Liver (tissue), 3 donors: ENCODE data around the gene DDR1.

Experiments used
- ATF3 ChIP-seq: IDR thresholded peaks from 2 replicates; pipeline ENCODE4 v1.6.1; 2016; ENCODE audit warnings: antibody characterized with exemption
- CTCF ChIP-seq: fragments of 150-350 bp; IDR thresholded peaks from 2 replicates; pipeline ENCODE4 v1.5.1; 2017; ENCODE audit warnings: improper control_type of control experiment, low read depth, low read length; ENCODE audit not compliant: missing input control
- GABPA ChIP-seq, 2 donors: IDR thresholded peaks in 1 of 2; conservative IDR thresholded peaks in 1 of 2; 2 replicates each; pipeline ENCODE4 v1.6.1; 2016; ENCODE audit warnings: antibody characterized with exemption in 2 of 2, mild to moderate bottlenecking in 1 of 2, moderate library complexity in 1 of 2
- HNF4A ChIP-seq, 2 donors: conservative IDR thresholded peaks; 2 replicates each; pipeline ENCODE4 v1.6.1; 2016; ENCODE audit warnings: antibody characterized with exemption in 2 of 2, mild to moderate bottlenecking in 2 of 2
- MAX ChIP-seq: IDR thresholded peaks from 2 replicates; pipeline ENCODE4 v1.6.1; 2016; ENCODE audit warnings: antibody characterized with exemption
- REST ChIP-seq: IDR thresholded peaks from 2 replicates; pipeline ENCODE4 v1.6.1; 2016; ENCODE audit warnings: antibody characterized with exemption, mild to moderate bottlenecking
- RXRA ChIP-seq, 2 donors: IDR thresholded peaks; 2 replicates each; pipeline ENCODE4 v1.6.1; 2017 to 2018; ENCODE audit warnings: antibody characterized with exemption in 2 of 2, mild to moderate bottlenecking in 1 of 2
- SP1 ChIP-seq: IDR thresholded peaks from 2 replicates; pipeline ENCODE4 v1.6.1; 2018; ENCODE audit warnings: antibody characterized with exemption, mild to moderate bottlenecking
- YY1 ChIP-seq: IDR thresholded peaks from 2 replicates; pipeline ENCODE4 v1.6.1; 2016; ENCODE audit warnings: antibody characterized with exemption, mild to moderate bottlenecking
- donor health status: healthy.
- donor health status: healthy.

GRCh38 chr6:30937265-30937664 is 52.9 kb downstream of the DDR1 start:
- TF ChIP-seq CTCF = no peak
- TF ChIP-seq REST = no peak
- TF ChIP-seq HNF4A (conservative IDR thresholded peaks at IDR 0.05) = no peak
- TF ChIP-seq GABPA (IDR thresholded peaks at IDR 0.05 in 1 of 2, conservative IDR thresholded peaks at IDR 0.05 in 1 of 2) = no peak
- TF ChIP-seq ATF3 = no peak
- TF ChIP-seq YY1 = no peak
- no peak for TF ChIP-seq RXRA (IDR thresholded peaks at IDR 0.05)
- TF ChIP-seq SP1 = no peak
- no peak for TF ChIP-seq MAX
